ENCODE results near the gene CEP250.

Gene CEP250

GRCh38 chr20:35473684-35474083 lies 18.3 kb downstream of the CEP250 start:
- Histone ChIP-seq H2AFZ (ENCODE audit: low read depth, low read length, severe bottlenecking) (no peak overlapping the region), H3F3A (ENCODE audit: insufficient read depth) (no peaks in the 10 kb centered on the region), H3K27ac (ENCODE audit: low read depth, low read length) (no peak overlapping the region), H3K79me2 (ENCODE audit: insufficient read depth, low read length) (no peaks in the 10 kb centered on the region), H3K4me2 (ENCODE audit: low read depth, low read length, poor library complexity, severe bottlenecking) (no peak overlapping the region), H3K9me3 (ENCODE audit: insufficient read depth, low read length) (no peaks in the 10 kb centered on the region), H3K36me3 (ENCODE audit: low read length) (no peaks in the 10 kb centered on the region), H3K27me3 (ENCODE audit: low read length) (no peaks in the 10 kb centered on the region), H3K4me3 (ENCODE audit: insufficient read depth, low read length, poor library complexity, severe bottlenecking) (no peak overlapping the region), H3K9ac (ENCODE audit: low read length) (no peak overlapping the region), H4K20me1 (ENCODE audit: low read depth, low read length) (no peaks in the 10 kb centered on the region), H3K9me2 (replicated peaks; ENCODE audit: insufficient read depth, low read length) (no peaks in the 10 kb centered on the region)
- TF ChIP-seq CTCF (IDR thresholded peaks at IDR 0.05; ENCODE audit: insufficient read depth, low read length, poor library complexity, severe bottlenecking) (no peak), EZH2phosphoT487 (conservative IDR thresholded peaks at IDR 0.05; ENCODE audit: low read length) (no peak)

DNA sequence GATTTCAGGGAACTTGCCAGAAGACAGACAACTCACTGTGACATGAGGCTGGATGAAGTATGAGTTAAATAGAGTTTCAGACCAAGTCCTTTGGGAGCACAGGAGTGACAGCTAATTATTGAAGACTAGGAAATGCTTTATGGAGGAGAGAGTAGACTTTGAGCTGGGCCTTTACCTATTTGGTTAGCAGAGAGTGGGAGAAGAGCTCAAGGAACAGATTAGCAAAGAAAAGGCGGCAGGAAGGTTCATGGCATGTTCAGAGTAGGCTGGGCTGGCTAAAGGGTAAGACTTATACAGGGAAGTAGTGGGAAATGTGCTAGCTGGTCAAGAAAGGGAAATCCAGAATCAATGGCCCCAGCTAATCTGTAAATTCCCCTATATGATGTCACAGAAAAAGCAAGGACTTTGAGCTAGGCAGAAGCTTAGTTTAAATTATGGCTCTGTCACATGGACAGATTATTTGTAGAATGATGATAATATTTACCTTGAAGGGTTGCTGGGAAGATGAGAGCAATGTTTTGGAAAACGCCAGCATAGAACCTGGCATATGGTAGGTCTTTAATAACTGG lies 19.0 kb downstream of the CEP250 start:
- Histone ChIP-seq H3K9ac (ENCODE audit: low read length) (no peak overlapping the region), H3K36me3 (ENCODE audit: low read length) (no peaks in the 10 kb centered on the region), H3F3A (ENCODE audit: insufficient read depth) (no peaks in the 10 kb centered on the region), H2AFZ (ENCODE audit: low read depth, low read length, severe bottlenecking) (no peak overlapping the region), H3K9me2 (replicated peaks; ENCODE audit: insufficient read depth, low read length) (no peaks in the 10 kb centered on the region), H3K9me3 (ENCODE audit: insufficient read depth, low read length) (no peaks in the 10 kb centered on the region), H4K20me1 (ENCODE audit: low read depth, low read length) (no peaks in the 10 kb centered on the region), H3K4me3 (ENCODE audit: insufficient read depth, low read length, poor library complexity, severe bottlenecking) (no peak overlapping the region), H3K27ac (ENCODE audit: low read depth, low read length) (no peak overlapping the region), H3K4me2 (ENCODE audit: low read depth, low read length, poor library complexity, severe bottlenecking) (no peak overlapping the region), H3K27me3 (ENCODE audit: low read length) (no peaks in the 10 kb centered on the region), H3K79me2 (ENCODE audit: insufficient read depth, low read length) (no peaks in the 10 kb centered on the region)
- no peak for TF ChIP-seq EZH2phosphoT487 (conservative IDR thresholded peaks at IDR 0.05; ENCODE audit: low read length)
- no peak for TF ChIP-seq CTCF (IDR thresholded peaks at IDR 0.05; ENCODE audit: insufficient read depth, low read length, poor library complexity, severe bottlenecking)

GRCh38 chr20:35476288-35476687 lies 20.9 kb downstream of the CEP250 start:
- Histone ChIP-seq H3K9ac (ENCODE audit: low read length) (no peak overlapping the region), H3K27ac (ENCODE audit: low read depth, low read length) (no peak overlapping the region), H2AFZ (ENCODE audit: low read depth, low read length, severe bottlenecking) (no peak overlapping the region), H3K4me2 (ENCODE audit: low read depth, low read length, poor library complexity, severe bottlenecking) (no peak overlapping the region), H3K36me3 (ENCODE audit: low read length) (no peaks in the 10 kb centered on the region; the same call in 1 of the 2 replicates), H3K9me3 (ENCODE audit: insufficient read depth, low read length) (no peaks in the 10 kb centered on the region), H3K9me2 (replicated peaks; ENCODE audit: insufficient read depth, low read length) (no peaks in the 10 kb centered on the region), H4K20me1 (ENCODE audit: low read depth, low read length) (no peaks in the 10 kb centered on the region), H3K27me3 (ENCODE audit: low read length) (no peaks in the 10 kb centered on the region), H3F3A (ENCODE audit: insufficient read depth) (peaks cover under 1% of the 10 kb centered on the region; the same call in 1 of the 2 replicates), H3K79me2 (ENCODE audit: insufficient read depth, low read length) (no peaks in the 10 kb centered on the region), H3K4me3 (ENCODE audit: insufficient read depth, low read length, poor library complexity, severe bottlenecking) (no peak overlapping the region)
- TF ChIP-seq EZH2phosphoT487 (conservative IDR thresholded peaks at IDR 0.05; ENCODE audit: low read length) (no peak), CTCF (IDR thresholded peaks at IDR 0.05; ENCODE audit: insufficient read depth, low read length, poor library complexity, severe bottlenecking) (no peak)
